Heart left ventricle (tissue), 13 donors: ENCODE results near the gene HNRNPA2B1.

Experiments used
- POLR2A ChIP-seq, 2 donors: fragments of 450-650 bp; IDR thresholded peaks; one replicate each; pipeline ENCODE4 v1.6.1; 2017; ENCODE audit warnings: antibody characterized with exemption in 2 of 2, mild to moderate bottlenecking in 2 of 2, moderate library complexity in 2 of 2
- TF ChIP-seq, protein P1 (sequence below), 12 donors: fragments of 200-600 bp; sonication (generic) in 4 of 12; IDR thresholded peaks; one replicate each; pipeline versions ENCODE4 v1.5.0 to v1.8.0; 2018 to 2022; ENCODE audit warnings: antibody characterized with exemption in 12 of 12, mild to moderate bottlenecking in 5 of 12
- donor health status: ischemic (EF 13 %, LVEDD 7.1; RV severe dilation, severe dysfunction).
- donor health status: DM: no; HTN: yes; CAD: no.
- donor health status: DM: no; HTN: no; CAD: no.
- donor health status: ischemic (EF 25% LVEDD 6.9; RV normal size, moderate dysfunction).
- donor health status: ischemic (EF 25% LVEDD 5.7; RV mildly dilated, moderate dysfunction).
- donor health status: ischemic (EF 35%, LVEDD 5.7; RV mildly dilated, moderate dysfunction).
- donor health status: nonischemic (EF 11% LVEDD 7.7; RV severe dilation, severe dysfunction).
- donor health status: DM: yes; HTN: yes; CAD: no.
- donor health status: PGD.
- donor health status: ischemic (EF 29% LVEDD 5.4; RV normal size, mild dysfunction).
- donor health status: nonischemic (EF 23%, LVEDD 6.1; RV moderate dilation, normal function).

DNA sequence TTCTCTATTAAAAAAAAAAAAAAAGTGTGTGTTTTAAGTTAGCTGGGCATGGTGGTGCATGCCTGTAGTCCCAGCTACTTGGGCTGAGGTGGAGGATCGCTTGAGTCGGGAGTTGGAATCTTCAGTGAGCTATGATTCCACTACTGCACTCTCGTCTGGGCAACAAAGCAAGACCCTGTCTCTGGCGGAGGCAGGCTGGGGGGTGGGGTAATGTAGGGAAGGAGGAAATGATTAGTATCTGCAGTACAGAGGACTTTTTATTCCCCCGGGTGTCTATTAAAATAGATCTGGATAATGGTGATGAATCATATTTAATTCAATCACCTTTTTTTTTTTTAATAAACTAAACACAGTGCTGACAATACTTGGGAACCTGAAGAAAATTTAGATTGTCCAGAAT is 7.5 kb upstream of the HNRNPA2B1 start:
- TF ChIP-seq POLR2A (IDR thresholded peaks at IDR 0.05): no peak
- TF ChIP-seq, protein P1, sequence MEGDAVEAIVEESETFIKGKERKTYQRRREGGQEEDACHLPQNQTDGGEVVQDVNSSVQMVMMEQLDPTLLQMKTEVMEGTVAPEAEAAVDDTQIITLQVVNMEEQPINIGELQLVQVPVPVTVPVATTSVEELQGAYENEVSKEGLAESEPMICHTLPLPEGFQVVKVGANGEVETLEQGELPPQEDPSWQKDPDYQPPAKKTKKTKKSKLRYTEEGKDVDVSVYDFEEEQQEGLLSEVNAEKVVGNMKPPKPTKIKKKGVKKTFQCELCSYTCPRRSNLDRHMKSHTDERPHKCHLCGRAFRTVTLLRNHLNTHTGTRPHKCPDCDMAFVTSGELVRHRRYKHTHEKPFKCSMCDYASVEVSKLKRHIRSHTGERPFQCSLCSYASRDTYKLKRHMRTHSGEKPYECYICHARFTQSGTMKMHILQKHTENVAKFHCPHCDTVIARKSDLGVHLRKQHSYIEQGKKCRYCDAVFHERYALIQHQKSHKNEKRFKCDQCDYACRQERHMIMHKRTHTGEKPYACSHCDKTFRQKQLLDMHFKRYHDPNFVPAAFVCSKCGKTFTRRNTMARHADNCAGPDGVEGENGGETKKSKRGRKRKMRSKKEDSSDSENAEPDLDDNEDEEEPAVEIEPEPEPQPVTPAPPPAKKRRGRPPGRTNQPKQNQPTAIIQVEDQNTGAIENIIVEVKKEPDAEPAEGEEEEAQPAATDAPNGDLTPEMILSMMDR (IDR thresholded peaks at IDR 0.05): no peak
